ENCODE measurements around the gene IL17A.
"Not testable (repeated sequence)": the region's sequence is repeated elsewhere in the genome, so short reads cannot be mapped to it uniquely, and the experiment has no call there.

The IL17A gene

DNA sequence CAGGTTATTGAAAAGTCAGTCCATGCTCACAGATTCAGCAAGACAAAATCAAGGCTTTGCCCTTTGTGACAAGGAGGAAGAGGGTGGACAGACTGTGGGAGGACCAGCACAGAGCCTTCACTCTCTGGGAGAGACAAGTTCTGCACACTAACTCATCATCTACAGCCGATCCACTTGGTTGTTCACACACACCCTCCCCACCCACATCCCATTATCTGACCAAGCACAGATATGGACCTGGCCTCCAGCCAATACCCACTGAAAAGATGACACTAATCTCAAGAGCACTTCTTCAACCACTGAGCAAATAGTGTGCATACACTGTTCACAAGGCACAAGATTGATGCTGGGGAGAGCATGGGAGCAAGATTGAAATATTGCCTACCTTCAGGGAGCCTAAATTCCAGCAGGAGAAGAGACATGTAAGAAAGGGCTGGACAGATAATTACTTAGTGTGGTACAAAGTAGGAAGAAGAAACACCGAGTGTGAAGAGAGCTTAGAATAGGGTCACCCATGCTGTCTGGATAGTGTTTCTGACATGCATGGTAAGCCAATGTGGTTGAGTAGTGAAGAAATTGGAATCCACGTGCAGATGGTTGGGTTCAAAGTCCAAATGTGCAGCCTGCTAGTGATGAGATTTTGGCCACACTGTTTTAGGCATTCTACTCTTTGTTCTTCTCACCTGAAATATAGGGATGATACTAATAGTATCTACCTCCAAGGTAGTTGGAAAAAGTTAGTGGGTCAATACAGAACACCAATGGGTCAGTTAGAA, 21.7 kb upstream of the IL17A start:
- no peak for DNase-seq (ENCODE audit: low read depth)

DNA sequence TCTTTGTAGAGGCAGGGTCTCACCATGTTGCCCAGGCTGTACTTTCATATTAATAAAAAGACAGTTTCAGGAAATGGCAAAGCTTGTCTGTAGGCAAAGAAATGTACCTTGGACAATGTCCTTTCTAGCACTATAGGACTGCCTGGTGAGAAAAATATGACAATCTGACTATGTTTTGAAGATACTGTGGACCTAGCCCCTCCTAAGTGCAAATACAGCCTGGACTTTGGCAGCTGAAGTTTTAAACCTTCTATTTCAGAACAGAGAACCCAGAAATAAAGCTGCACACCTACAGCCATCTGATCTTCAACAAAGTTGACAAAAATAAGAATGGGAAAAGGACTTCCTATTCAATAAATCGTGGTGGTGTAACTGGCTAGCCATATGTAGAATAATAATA, 18.9 kb upstream of the IL17A start:
- no peak for DNase-seq (ENCODE audit: low read depth)

GRCh38 chr6:52168351-52168750, 17.8 kb upstream of the IL17A start:
- not testable (repeated sequence) for DNase-seq (ENCODE audit: low read depth)

DNA sequence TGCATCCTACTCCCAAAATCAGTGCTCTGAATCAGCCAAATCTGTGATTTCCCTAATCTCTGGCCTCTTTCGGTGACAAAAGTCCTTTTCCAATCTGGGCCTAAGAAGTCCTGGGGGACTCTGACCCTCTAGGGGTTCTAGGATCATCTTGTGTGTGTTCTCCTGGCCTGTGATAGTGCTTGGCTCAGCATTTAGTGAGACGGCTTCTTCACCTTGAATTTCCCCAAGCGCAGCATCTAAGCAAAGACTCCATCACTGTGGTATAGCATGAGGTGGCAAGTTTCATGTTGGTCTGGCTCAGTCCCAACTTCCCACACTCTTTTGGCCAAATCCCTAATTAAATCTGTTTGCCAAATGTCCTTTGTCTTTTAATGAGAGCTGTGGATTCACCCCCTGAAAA, 12.1 kb upstream of the IL17A start:
- DNase-seq (ENCODE audit: low read depth), result no peak

GRCh38 chr6:52176550-52176949, 9.6 kb upstream of the IL17A start:
- no peak for DNase-seq (ENCODE audit: low read depth)

DNA sequence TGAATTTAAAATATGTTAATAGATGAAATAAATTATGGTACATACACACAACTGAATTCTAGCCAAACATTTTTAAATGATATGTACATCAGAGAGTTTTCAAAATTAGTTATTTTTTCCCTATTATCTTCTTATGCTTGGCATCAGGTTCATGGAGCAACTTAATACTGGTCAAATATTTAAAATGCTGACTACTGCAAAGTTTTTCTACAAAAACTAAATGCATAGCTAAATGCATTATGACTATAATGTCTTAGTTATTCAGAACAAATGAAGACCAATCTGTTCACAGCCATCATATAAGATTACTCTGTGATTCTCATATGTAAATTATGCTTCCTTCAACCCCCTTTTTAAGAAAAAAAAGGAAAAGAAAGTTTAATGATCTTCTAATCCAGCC, 8.2 kb upstream of the IL17A start:
- DNase-seq (ENCODE audit: low read depth), result no peak

GRCh38 chr6:52180787-52181558, 5.2 kb upstream of the IL17A start:
- no peak for DNase-seq (ENCODE audit: low read depth)

GRCh38 chr6:52183131-52183713, 3.0 kb upstream of the IL17A start:
- DNase-seq (ENCODE audit: low read depth), result no peak

DNA sequence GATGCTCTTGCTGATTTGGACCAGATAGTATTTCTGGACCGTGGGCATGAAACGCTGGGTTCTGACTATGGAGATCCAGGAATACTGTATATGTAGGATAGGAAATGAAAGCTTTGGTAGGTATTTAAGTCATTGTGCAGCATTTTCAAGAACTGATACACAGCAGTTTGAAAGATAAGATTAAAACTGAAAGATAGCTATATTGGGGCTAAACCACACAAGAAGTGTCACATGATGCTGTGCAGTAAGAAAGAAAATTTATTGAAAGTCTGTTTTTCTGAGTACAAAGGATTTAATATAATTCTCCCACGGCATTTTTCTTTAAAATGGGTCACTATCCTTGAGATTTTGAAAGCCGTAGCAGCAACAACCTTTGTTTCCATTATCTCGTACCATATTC, 305 bp downstream of the IL17A start:
- no peak for DNase-seq (ENCODE audit: low read depth)

DNA sequence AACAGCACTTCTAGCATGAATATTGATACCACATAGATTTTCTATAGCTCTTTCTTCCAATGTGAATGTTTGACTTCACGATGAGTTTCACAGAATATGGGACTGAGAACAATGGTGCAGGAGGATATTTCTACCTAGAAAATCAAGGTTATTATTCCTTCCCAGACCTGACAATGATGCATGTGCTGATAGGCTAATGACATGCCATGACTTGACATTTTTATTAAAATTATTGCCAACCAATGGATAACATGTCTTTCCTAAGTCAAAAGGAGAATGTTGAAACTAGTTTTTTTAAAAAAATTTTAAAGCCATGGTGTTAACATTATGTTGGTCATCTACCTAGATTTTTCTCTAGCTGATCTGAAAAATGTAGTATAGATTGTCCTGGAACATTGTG, 923 bp downstream of the IL17A start:
- no peak for DNase-seq (ENCODE audit: low read depth)

DNA sequence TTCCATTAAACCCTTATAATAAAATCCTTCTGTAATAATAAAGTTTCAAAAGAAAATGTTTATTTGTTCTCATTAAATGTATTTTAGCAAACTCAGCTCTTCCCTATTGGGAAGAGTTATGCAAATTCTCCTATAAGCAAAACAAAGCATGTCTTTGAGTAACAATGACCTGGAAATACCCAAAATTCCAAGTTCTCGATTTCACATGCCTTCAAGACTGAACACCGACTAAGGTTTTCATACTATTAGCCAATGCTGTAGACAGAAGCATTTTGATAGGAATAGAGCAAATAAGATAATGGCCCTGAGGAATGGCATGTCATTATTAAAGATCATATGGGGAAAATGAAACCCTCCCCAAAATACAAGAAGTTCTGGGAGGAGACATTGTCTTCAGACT, 3.8 kb downstream of the IL17A start:
- DNase-seq (ENCODE audit: low read depth), result no peak

DNA sequence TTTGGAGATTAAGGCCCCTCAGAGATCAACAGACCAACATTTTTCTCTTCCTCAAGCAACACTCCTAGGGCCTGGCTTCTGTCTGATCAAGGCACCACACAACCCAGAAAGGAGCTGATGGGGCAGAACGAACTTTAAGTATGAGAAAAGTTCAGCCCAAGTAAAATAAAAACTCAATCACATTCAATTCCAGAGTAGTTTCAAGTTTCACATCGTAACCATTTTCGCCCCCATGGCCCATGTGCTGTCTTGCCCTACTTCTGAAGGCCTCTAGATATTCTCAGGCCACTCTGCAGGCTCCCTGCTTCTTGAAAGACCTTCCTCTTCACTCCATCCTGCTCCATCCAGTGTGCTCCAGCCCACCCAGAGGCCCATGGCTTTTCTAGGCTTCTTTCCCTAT, 4.2 kb downstream of the IL17A start:
- no peak for DNase-seq (ENCODE audit: low read depth)

GRCh38 chr6:52191824-52192223, 5.6 kb downstream of the IL17A start:
- DNase-seq (ENCODE audit: low read depth), result no peak

DNA sequence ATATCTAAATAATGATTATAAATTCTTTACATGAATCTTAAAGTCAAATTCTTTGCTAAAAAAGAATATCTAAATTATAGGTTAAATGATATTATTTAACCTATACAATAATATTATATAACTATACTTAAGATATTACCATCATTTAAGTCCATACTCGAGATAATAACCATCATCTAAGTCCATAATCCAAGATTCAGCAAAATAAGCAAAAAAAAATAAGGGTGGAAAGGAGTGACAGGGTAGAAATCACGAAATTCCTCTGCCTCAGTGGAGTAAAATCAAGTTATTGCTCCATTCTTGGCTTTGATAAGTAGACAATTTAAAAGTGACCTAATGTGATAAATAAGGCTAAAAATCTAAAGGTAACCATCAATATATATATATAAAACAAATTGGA, 9.7 kb downstream of the IL17A start:
- no peak for DNase-seq (ENCODE audit: low read depth)

GRCh38 chr6:52200088-52200487, 13.9 kb downstream of the IL17A start:
- DNase-seq (ENCODE audit: low read depth), result not testable (repeated sequence)

DNA sequence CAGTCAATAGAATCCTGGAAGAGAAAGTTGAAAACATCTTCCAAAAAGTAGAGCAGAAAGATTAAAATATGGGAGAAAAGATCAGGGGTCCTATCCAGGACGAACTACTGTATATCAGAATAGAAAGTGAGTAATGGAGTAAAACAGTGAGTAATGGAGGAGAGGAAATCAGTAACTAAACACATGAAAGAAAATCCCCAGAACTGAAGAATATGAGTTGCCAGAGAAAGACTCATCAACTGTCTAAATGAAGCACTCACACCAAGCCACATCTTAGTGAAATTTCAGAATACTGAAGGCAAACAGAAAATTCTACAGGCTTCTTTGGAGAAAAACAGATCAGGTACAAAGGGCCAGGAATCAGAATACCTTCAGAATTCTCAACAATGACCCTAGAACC, 14.9 kb downstream of the IL17A start:
- DNase-seq (ENCODE audit: low read depth), result no peak

- DNase-seq (ENCODE audit: low read depth), result no peak
Measured at GRCh38 chr6:52201493-52201892, 15.3 kb downstream of the IL17A start.

GRCh38 chr6:52207066-52207465, 20.9 kb downstream of the IL17A start:
- DNase-seq (ENCODE audit: low read depth), result no peak

DNA sequence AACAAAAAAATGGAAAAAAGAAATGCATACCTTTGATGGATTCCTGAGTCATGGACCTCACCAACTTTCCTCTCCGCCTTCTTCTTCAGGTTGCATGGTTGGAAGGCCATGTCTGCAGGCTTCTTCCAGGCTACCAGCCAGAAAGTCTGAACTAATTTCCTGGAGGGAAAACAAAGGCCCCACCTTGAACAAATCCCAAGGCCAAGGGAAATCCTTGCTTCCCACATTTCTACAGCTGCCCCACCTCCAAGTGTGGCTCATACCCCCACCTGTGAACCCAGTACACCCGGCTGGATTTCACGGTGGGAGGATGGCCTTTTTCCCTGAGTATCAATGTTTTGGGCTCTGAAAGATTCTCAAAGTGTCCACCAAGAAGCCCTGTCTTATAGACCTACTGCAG, 22.4 kb downstream of the IL17A start:
- no peak for DNase-seq (ENCODE audit: low read depth)

DNA sequence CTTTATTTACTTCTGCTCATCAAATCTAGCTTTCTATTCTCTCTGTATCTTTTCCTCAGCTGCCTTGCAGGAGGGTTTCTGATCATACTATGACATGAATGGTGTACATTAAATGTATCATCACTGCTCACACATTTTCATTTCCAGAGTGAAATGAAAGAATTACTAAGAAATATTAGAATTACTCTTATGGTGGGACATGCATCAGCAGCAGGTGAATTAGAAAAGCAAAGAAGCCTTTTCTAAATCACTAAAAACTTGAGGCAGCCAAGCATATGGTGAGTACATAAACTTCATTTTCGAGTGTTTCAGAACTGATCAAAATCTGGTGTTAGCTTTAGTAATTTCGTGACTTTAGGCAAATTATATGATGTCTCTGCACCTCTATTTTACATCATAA, 23.6 kb downstream of the IL17A start:
- no peak for DNase-seq (ENCODE audit: low read depth)

DNA sequence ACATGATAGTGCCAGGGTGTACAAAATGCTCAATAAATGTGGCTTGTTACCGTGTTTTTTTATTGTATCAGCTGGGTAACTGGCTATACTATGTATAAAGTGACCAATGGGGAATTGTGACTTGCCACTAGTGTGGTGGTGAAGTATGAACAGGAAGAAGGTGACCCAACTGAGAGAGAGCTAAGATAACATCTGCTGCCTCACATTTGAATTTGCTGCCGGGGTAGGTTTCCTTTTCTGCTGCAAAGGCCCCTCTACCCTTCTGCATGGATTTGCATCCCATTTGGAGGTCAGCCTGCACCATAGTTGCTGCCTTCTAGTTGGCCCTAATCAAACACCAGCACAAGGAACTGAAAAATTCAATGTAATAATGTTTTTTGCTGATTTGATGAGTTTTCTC, 24.1 kb downstream of the IL17A start:
- no peak for DNase-seq (ENCODE audit: low read depth)

GRCh38 chr6:52213127-52213526, 27.0 kb downstream of the IL17A start:
- DNase-seq (ENCODE audit: low read depth), result no peak

- no peak for DNase-seq (ENCODE audit: low read depth)
Measured at GRCh38 chr6:52215787-52216186, 29.6 kb downstream of the IL17A start.

Data from HS-27A (cell line).